Measurements from ENCODE around the gene GPR4. TPM values are rescaled to one million over a fixed set of nuclear protein-coding genes. Genes with fewer than 3 reads are reported as not detected.

Gene GPR4
- total and polyA plus RNA-seq, 2 of the 8 experiments (the other 6 are each of a cell fraction or from before 2014, with no cell fraction given): 0.19 to 0.39 TPM

DNA sequence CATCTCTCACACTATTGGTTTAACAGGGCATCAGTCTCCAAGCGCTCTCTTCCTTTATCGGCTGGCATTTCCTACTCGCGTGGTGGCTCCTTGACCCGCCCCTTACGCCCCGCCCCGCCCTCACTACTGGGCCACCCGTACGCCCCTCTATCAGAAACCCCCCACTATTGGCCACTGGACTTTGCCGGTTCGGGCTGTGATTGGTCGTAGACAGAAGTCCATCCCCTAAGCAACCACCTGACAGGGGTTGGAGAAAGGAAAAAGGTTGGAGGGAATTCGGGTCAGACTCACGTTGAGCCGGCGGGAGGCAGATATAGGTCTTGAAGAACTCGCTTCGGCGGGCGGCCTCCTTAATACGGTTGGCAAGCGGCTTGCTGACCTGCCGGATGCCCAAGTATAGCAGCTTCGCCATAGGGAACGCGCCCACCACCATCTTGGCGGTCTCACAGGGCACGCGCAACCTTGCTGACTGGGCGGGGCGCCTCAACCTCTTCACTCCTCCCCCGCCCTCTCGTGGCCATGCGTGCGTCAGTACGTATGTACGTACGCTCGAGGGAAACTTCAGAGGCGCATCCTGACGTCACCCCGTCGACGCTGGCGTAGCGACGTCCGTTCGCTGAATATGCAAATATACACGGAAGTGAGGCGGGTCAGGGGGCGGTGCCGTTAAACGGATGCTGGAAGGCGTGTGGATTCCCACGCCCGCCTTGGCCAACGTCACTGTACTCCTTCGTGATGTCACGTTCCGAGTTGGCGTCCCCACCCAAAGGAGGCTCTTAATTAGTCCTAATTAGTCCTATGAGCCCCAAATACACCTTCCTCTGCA is 17.5 kb downstream of the GPR4 start, which contains the start of gene OPA3 (continued):
- TF ChIP-seq KDM4A (IDR thresholded peaks at IDR 0.05; ENCODE audit: low read depth, low read length, severe bottlenecking) (peak; percentile 54), MAFK (IDR thresholded peaks at IDR 0.05; ENCODE audit: low read depth, low read length) (peak; percentile 33; the same call in 1 of the 2 replicates), CREB1 (IDR thresholded peaks at IDR 0.05) (peak; percentile 99), POLR2A (IDR thresholded peaks at IDR 0.05; ENCODE audit: control extremely low read depth in 1 of 2, low read depth in 2 of 2, low read length in 2 of 2) (peak; percentile 79 to 93), TAF1 (IDR thresholded peaks at IDR 0.05; ENCODE audit: low read depth, low read length) (peak; percentile 74), SIN3A (conservative IDR thresholded peaks at IDR 0.05 in 1 of 2, IDR thresholded peaks at IDR 0.05 in 1 of 2; ENCODE audit: low read depth in 1 of 2, low read length in 2 of 2) (peak in 1 of 2 experiments; percentile 82; a peak in 2 of 4 replicates), TAF7 (optimal IDR thresholded peaks at IDR 0.05; ENCODE audit: borderline replicate concordance, low read depth, low read length) (peak; percentile 52), PHF8 (conservative IDR thresholded peaks at IDR 0.05; ENCODE audit: low read depth, low read length) (peak; percentile 97), RBBP5 (IDR thresholded peaks at IDR 0.05; ENCODE audit: borderline replicate concordance, low read depth, low read length) (peak; percentile 94), HDAC2 (IDR thresholded peaks at IDR 0.05; ENCODE audit: borderline replicate concordance in 1 of 2, low read depth in 2 of 2, low read length in 2 of 2) (peak in 1 of 2 experiments; percentile 50; a peak in 1 of 4 replicates), SP1 (IDR thresholded peaks at IDR 0.05; ENCODE audit: low read depth, low read length) (peak; percentile 98), CBX8 (IDR thresholded peaks at IDR 0.05; ENCODE audit: borderline replicate concordance, low read depth, low read length) (no peak), BRCA1 (IDR thresholded peaks at IDR 0.05; ENCODE audit: low read depth, low read length) (peak; percentile 42; the same call in 1 of the 2 replicates), JUND (IDR thresholded peaks at IDR 0.05; ENCODE audit: low read length) (peak; percentile 70)
- TF ChIP-seq, protein P1, sequence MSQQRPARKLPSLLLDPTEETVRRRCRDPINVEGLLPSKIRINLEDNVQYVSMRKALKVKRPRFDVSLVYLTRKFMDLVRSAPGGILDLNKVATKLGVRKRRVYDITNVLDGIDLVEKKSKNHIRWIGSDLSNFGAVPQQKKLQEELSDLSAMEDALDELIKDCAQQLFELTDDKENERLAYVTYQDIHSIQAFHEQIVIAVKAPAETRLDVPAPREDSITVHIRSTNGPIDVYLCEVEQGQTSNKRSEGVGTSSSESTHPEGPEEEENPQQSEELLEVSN (IDR thresholded peaks at IDR 0.05): peak; percentile 51
- TF ChIP-seq, protein P2, sequence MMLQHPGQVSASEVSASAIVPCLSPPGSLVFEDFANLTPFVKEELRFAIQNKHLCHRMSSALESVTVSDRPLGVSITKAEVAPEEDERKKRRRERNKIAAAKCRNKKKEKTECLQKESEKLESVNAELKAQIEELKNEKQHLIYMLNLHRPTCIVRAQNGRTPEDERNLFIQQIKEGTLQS (IDR thresholded peaks at IDR 0.05; ENCODE audit: insufficient read depth, low read depth, low read length): no peak
